PC-9 (cell line): ENCODE measurements around the gene MXRA8.

ENCODE experiments used
- CTCF ChIP-seq: fragments of 200-600 bp; sonication (generic); conservative IDR thresholded peaks from 2 replicates; pipeline ENCODE4 v1.6.1; 2017; ENCODE audit warnings: mixed run types, antibody characterized with exemption, mild to moderate bottlenecking, moderate library complexity
- EZH2 ChIP-seq: fragments of 200-600 bp; sonication (generic); IDR thresholded peaks from 2 replicates; pipeline ENCODE4 v1.8.0; 2017; ENCODE audit warnings: antibody characterized with exemption, low read depth

GRCh38 chr1:1317420-1317819, 40.9 kb downstream of the MXRA8 start:
- TF ChIP-seq EZH2 = no peak
- no peak for TF ChIP-seq CTCF
